Endodermal cell (in vitro differentiated cells): ENCODE data around the gene CHD9NB. TPM values are rescaled to one million over a fixed set of nuclear protein-coding genes. Genes with fewer than 3 reads are reported as not detected.

Experiments used
- DNase-seq: peaks from one replicate; pipeline ENCODE4 v3.0.0-alpha.2; 2017
- H3K27ac ChIP-seq: 2 replicates; pipeline ENCODE4 v1.5.1; 2013; ENCODE audit warnings: mild to moderate bottlenecking, low read depth, low read length, moderate library complexity
- H3K27me3 ChIP-seq: 2 replicates; pipeline ENCODE4 v1.6.1; 2013; ENCODE audit warnings: mild to moderate bottlenecking, low read length, moderate library complexity; ENCODE audit not compliant: insufficient read depth, control insufficient read depth, poor library complexity, severe bottlenecking
- H3K36me3 ChIP-seq: 2 replicates; pipeline ENCODE4 v1.7.0; 2013; ENCODE audit warnings: mild to moderate bottlenecking, low read length, moderate library complexity; ENCODE audit not compliant: control insufficient read depth, insufficient read depth
- H3K4me1 ChIP-seq: one replicate; pipeline ENCODE4 v1.7.0; 2013; ENCODE audit warnings: low read length; ENCODE audit not compliant: control insufficient read depth, insufficient read depth
- H3K4me3 ChIP-seq: 2 replicates; pipeline ENCODE4 v1.5.1; 2013; ENCODE audit warnings: mild to moderate bottlenecking, low read length, moderate library complexity
- H3K9ac ChIP-seq: 2 replicates; pipeline ENCODE4 v1.6.1; 2013; ENCODE audit warnings: mild to moderate bottlenecking, low read length, moderate library complexity; ENCODE audit not compliant: poor library complexity, severe bottlenecking; ENCODE audit errors: extremely low read depth
- H3K9me3 ChIP-seq: 2 replicates; pipeline ENCODE4 v1.6.1; 2013; ENCODE audit warnings: mild to moderate bottlenecking, low read length, moderate library complexity; ENCODE audit not compliant: control insufficient read depth
- H3K27ac Mint-ChIP-seq: 2 replicates; pipeline ENCODE4 v1.8.0; 2020; ENCODE audit warnings: mixed read lengths
- H3K27me3 Mint-ChIP-seq: 2 replicates; pipeline ENCODE4 v1.8.0; 2021; ENCODE audit warnings: mild to moderate bottlenecking, mixed read lengths; ENCODE audit not compliant: insufficient read depth
- H3K36me3 Mint-ChIP-seq: 2 replicates; pipeline ENCODE4 v1.8.0; 2020; ENCODE audit warnings: low read depth, mixed read lengths
- H3K4me1 Mint-ChIP-seq: 2 replicates; pipeline ENCODE4 v1.8.0; 2020; ENCODE audit warnings: mixed read lengths
- H3K4me3 Mint-ChIP-seq: 2 replicates; pipeline ENCODE4 v1.8.0; 2020; ENCODE audit warnings: mild to moderate bottlenecking, moderate library complexity, mixed read lengths
- H3K9me3 Mint-ChIP-seq: 2 replicates; pipeline ENCODE4 v1.8.0; 2020; ENCODE audit warnings: mild to moderate bottlenecking, mixed read lengths
- WGBS, 2 experiments: methylation state at CpG; one replicate each; pipeline versions ENCODE4 v1.1.5 to v1.1.7; 2013; ENCODE audit warnings: missing lambda C conversion rate in 2 of 2, mixed read lengths in 1 of 2; ENCODE audit not compliant: insufficient coverage in 1 of 2, insufficient read length in 1 of 2; 5-methylcytosine and 5-hydroxymethylcytosine counted together
- total RNA-seq, 2 donors: library from RNA; stranded (reverse); fragmentation: NEBNext Ultra II Directional in 1 of 2; extraction: Animal tissue kit (Norgen Biotek cat#: 25700) in 1 of 2; gene quantifications; 2 replicates in 1 of 2; 3 replicates in 1 of 2; pipeline ENCODE4 v1.2.1, GENCODE V29; 2021
- TF ChIP-seq, protein P1 (sequence below): fragments of 200-600 bp; sonication (generic); conservative IDR thresholded peaks from 2 replicates; pipeline ENCODE4 v1.5.0; 2021; ENCODE audit warnings: antibody characterized with exemption, mild to moderate bottlenecking

CHD9NB gene
- total RNA-seq, 2 donors from 2014 or later = 13.1 to 14.9 TPM

DNA sequence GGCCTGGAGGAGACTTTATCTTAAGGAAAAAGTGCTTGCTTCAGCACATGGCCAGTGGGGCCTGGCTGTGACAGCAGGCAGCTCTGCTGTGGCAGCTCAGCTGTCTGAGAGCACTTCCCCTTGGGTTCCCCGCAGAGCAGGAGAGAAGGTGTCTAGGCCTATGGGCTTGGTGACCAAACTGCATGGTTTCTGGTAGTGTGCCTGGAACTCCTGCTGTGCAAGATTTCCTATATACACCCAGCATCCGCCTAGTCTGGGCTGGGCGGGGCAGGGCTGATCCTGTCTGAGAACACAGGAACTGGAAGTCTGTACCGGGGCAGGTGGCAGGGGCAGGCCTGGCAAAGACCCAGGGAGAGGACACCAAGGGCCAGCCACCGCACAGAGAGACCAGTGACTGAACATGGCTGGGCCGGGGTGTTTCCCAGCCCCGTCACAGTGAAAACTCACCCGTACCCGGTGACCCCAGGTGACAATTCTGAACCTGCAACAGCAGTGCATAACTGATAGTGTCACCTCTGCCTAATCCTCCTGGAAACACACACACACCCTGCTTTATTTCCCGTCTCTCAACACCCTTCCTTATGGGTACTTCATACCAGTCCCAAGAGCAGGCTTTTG lies 41.4 kb upstream of the CHD9NB start:
- TF ChIP-seq, protein P1, sequence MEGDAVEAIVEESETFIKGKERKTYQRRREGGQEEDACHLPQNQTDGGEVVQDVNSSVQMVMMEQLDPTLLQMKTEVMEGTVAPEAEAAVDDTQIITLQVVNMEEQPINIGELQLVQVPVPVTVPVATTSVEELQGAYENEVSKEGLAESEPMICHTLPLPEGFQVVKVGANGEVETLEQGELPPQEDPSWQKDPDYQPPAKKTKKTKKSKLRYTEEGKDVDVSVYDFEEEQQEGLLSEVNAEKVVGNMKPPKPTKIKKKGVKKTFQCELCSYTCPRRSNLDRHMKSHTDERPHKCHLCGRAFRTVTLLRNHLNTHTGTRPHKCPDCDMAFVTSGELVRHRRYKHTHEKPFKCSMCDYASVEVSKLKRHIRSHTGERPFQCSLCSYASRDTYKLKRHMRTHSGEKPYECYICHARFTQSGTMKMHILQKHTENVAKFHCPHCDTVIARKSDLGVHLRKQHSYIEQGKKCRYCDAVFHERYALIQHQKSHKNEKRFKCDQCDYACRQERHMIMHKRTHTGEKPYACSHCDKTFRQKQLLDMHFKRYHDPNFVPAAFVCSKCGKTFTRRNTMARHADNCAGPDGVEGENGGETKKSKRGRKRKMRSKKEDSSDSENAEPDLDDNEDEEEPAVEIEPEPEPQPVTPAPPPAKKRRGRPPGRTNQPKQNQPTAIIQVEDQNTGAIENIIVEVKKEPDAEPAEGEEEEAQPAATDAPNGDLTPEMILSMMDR = no peak
- no peak overlapping the region for H3K4me3 ChIP-seq
- WGBS, 2 experiments = 82 to 100% methylated on average over 1 to 10 of the region's 10 CpGs
- peaks cover 11% of the 10 kb centered on the region for H3K4me1 ChIP-seq
- Mint-ChIP-seq H3K4me1 (peaks cover 49% of the 10 kb centered on the region), H3K4me3 (no peak overlapping the region), H3K36me3 (peaks cover 11% of the 10 kb centered on the region), H3K9me3 (no peaks in the 10 kb centered on the region), H3K27me3 (peaks cover 23% of the 10 kb centered on the region), H3K27ac (no peak overlapping the region)
- H3K9me3 ChIP-seq = no peaks in the 10 kb centered on the region
- H3K27ac ChIP-seq = no peak overlapping the region
- H3K36me3 ChIP-seq = peaks cover 6% of the 10 kb centered on the region
- no peak for DNase-seq
- H3K9ac ChIP-seq = no peak overlapping the region
- H3K27me3 ChIP-seq = peaks cover 15% of the 10 kb centered on the region

- peaks cover 4% of the 10 kb centered on the region for H3K4me1 ChIP-seq
- peaks cover 6% of the 10 kb centered on the region for H3K36me3 ChIP-seq
- Mint-ChIP-seq H3K36me3 (peaks cover 11% of the 10 kb centered on the region), H3K4me3 (no peak overlapping the region), H3K9me3 (no peaks in the 10 kb centered on the region), H3K4me1 (peaks cover 41% of the 10 kb centered on the region), H3K27me3 (peaks cover 24% of the 10 kb centered on the region), H3K27ac (no peak overlapping the region)
- no peak for DNase-seq
- TF ChIP-seq, protein P1 = no peak
- H3K4me3 ChIP-seq = no peak overlapping the region
- H3K27me3 ChIP-seq = peaks cover 17% of the 10 kb centered on the region
- WGBS, 2 experiments = 97 to 100% methylated on average over 3 to 4 of the region's 5 CpGs
- no peak overlapping the region for H3K9ac ChIP-seq
- H3K9me3 ChIP-seq = no peaks in the 10 kb centered on the region
- H3K27ac ChIP-seq = no peak overlapping the region
Observed at GRCh38 chr16:53093162-53093744, 40.6 kb upstream of the CHD9NB start.

- Mint-ChIP-seq H3K9me3 (no peaks in the 10 kb centered on the region), H3K4me3 (no peak overlapping the region), H3K27me3 (peaks cover 25% of the 10 kb centered on the region), H3K27ac (no peak overlapping the region), H3K36me3 (peaks cover 13% of the 10 kb centered on the region), H3K4me1 (peaks cover 43% of the 10 kb centered on the region)
- peak overlapping the region; percentile 89 for H3K27ac ChIP-seq
- peaks cover 5% of the 10 kb centered on the region for H3K4me1 ChIP-seq
- WGBS, 2 experiments = 0 to 45% methylated on average over 1 to 2 of the region's 2 CpGs
- TF ChIP-seq, protein P1 = no peak
- peaks cover 6% of the 10 kb centered on the region for H3K36me3 ChIP-seq
- H3K9me3 ChIP-seq = no peaks in the 10 kb centered on the region
- no peak overlapping the region for H3K9ac ChIP-seq
- H3K27me3 ChIP-seq = peaks cover 17% of the 10 kb centered on the region
- no peak for DNase-seq
- H3K4me3 ChIP-seq = no peak overlapping the region
Observed at GRCh38 chr16:53092284-53092683, 39.6 kb upstream of the CHD9NB start.
